PC-9 (cell line): ENCODE measurements around the gene PDE3B.
"Not testable (repeated sequence)": the region's sequence is repeated elsewhere in the genome, so short reads cannot be mapped to it uniquely, and the experiment has no call there.

Source experiments
- CTCF ChIP-seq: fragments of 200-600 bp; sonication (generic); conservative IDR thresholded peaks from 2 replicates; pipeline ENCODE4 v1.6.1; 2017; ENCODE audit warnings: mixed run types, antibody characterized with exemption, mild to moderate bottlenecking, moderate library complexity
- EZH2 ChIP-seq: fragments of 200-600 bp; sonication (generic); IDR thresholded peaks from 2 replicates; pipeline ENCODE4 v1.8.0; 2017; ENCODE audit warnings: antibody characterized with exemption, low read depth

GRCh38 chr11:14684234-14684915 is 40.8 kb downstream of the PDE3B start:
- TF ChIP-seq CTCF, EZH2: not testable (repeated sequence)
